Measurements from ENCODE around the gene SPAG5. TPM values are rescaled to one million over a fixed set of nuclear protein-coding genes. Genes with fewer than 3 reads are reported as not detected.

The SPAG5 gene
- total and polyA plus RNA-seq, 4 donors, result 10.6 to 41.8 (median 12.8) TPM

DNA sequence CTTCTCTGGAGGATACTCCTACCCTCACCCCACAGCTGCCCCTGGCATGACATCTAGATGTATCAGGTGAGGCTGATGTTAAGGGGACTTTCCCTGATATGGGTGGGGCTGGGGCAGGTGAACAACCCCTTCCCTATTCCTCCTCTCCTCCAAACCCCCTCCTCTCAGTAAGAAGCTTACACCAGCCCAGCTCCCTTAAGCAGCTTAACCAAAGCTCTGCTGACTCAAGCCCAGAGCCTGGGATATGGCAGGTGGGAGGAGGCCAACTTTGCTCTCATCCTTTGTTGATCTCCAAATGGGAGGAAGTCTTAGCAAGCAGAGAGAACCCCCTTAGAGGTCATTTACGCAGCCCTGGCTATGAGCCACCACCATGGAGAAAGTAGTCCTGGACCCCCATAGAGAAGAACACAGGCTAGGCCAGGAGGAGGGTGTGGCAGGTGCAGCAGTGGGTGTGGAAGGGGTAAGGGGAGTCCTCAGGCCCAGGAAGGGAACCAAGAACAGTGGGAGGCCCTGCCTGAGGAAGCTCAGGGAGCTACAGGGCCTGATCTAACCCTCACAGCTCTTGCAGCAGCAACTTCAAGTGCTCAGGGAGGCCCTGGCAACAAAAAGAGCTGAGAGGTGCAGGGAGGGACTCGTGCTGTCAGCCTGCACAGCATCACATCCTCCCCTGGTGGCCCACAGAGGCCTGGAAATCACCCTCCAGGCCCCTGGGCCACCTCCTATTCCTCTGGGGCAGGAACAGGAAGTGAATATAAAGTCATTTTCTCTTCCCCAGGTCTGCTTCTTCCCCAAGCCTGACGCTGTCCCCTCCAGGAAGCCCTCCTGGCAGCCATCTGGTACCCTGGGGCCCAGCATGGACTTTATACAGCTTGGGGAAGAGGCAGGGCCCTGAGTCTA is 49.3 kb downstream of the SPAG5 start (continued):
- no peak for TF ChIP-seq FOXA1 (IDR thresholded peaks at IDR 0.05)
- TF ChIP-seq, protein P1, sequence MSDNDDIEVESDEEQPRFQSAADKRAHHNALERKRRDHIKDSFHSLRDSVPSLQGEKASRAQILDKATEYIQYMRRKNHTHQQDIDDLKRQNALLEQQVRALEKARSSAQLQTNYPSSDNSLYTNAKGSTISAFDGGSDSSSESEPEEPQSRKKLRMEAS (IDR thresholded peaks at IDR 0.05), result no peak
- TF ChIP-seq FOXA2 (IDR thresholded peaks at IDR 0.05), result no peak
- TF ChIP-seq GABPA (IDR thresholded peaks at IDR 0.05 in 1 of 2, conservative IDR thresholded peaks at IDR 0.05 in 1 of 2), result no peak
- no peak for TF ChIP-seq EGR1 (IDR thresholded peaks at IDR 0.05; ENCODE audit: low read depth in 2 of 2)
- TF ChIP-seq SP1 (IDR thresholded peaks at IDR 0.05), result no peak
- TF ChIP-seq YY1 (IDR thresholded peaks at IDR 0.05), result no peak

DNA sequence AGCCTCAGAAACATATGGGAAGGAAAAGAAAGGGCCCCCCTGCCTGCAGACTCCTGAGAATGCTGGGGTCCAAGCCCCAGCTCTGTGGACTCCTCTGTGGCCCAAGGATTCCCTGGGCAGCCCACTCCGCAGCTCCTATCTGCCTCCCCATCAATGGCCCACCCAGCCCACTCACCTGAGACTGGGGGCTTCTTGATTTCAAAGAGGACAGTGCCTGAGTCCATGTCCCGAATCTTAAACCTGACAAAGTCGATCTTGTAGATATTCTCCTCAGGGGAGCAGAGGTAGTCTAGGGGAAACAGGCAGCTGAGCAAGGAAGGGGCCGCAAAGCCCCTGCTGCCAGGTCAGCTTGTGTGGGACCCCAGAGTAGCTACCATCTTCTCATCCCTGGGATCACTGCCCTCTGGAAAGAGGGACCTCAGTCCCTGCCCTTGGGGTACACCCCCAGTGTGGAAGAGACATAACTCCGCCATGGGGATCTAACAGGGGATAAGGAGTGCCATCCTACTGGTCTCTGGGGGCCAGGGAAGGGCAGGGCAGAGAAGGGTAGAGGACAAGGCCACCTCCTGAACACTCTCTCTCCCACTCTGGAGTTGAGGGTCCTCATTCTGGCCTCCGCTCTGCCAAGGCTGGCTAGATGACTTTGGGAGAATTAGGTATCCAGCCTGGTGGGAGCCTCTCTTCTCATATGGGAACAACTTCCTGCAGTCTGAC is 50.3 kb downstream of the SPAG5 start:
- Histone ChIP-seq H3K9ac (ENCODE audit: low read depth in 1 of 2, low read length in 2 of 2) (no peak overlapping the region), H3K4me3 (ENCODE audit: low read depth in 1 of 3, low read length in 3 of 3) (no peak overlapping the region), H3K27ac (ENCODE audit: low read depth in 1 of 2, low read length in 2 of 2) (no peak overlapping the region), H3K27me3 (ENCODE audit: control insufficient read depth in 4 of 4, insufficient read depth in 4 of 4, low read length in 3 of 4) (no peaks in the 10 kb centered on the region), H3K4me1 (ENCODE audit: control insufficient read depth in 4 of 4, insufficient read depth in 4 of 4, low read length in 3 of 4) (peaks cover 3 to 20% (median 15%) of the 10 kb centered on the region in 4 donors), H3K9me3 (ENCODE audit: control insufficient read depth in 4 of 4, low read length in 3 of 4) (no peaks in the 10 kb centered on the region), H3K36me3 (ENCODE audit: control insufficient read depth in 4 of 4, insufficient read depth in 3 of 4, low read depth in 1 of 4, low read length in 3 of 4) (peaks cover 0 to 6% (median 2%) of the 10 kb centered on the region in 4 donors)
- TF ChIP-seq, protein P1 (IDR thresholded peaks at IDR 0.05), result no peak
- TF ChIP-seq HNF4G (IDR thresholded peaks at IDR 0.05) (no peak), RAD21 (IDR thresholded peaks at IDR 0.05) (no peak), HNF4A (conservative IDR thresholded peaks at IDR 0.05) (no peak), RXRA (IDR thresholded peaks at IDR 0.05) (no peak), TAF1 (conservative IDR thresholded peaks at IDR 0.05) (no peak), FOXA2 (IDR thresholded peaks at IDR 0.05) (no peak), GABPA (IDR thresholded peaks at IDR 0.05 in 1 of 2, conservative IDR thresholded peaks at IDR 0.05 in 1 of 2) (no peak), JUND (IDR thresholded peaks at IDR 0.05) (no peak), YY1 (IDR thresholded peaks at IDR 0.05) (no peak), SP1 (IDR thresholded peaks at IDR 0.05) (no peak), EGR1 (IDR thresholded peaks at IDR 0.05; ENCODE audit: low read depth in 2 of 2) (no peak), FOXA1 (IDR thresholded peaks at IDR 0.05) (no peak)
- TF ChIP-seq, protein P2, sequence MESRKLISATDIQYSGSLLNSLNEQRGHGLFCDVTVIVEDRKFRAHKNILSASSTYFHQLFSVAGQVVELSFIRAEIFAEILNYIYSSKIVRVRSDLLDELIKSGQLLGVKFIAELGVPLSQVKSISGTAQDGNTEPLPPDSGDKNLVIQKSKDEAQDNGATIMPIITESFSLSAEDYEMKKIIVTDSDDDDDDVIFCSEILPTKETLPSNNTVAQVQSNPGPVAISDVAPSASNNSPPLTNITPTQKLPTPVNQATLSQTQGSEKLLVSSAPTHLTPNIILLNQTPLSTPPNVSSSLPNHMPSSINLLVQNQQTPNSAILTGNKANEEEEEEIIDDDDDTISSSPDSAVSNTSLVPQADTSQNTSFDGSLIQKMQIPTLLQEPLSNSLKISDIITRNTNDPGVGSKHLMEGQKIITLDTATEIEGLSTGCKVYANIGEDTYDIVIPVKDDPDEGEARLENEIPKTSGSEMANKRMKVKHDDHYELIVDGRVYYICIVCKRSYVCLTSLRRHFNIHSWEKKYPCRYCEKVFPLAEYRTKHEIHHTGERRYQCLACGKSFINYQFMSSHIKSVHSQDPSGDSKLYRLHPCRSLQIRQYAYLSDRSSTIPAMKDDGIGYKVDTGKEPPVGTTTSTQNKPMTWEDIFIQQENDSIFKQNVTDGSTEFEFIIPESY (IDR thresholded peaks at IDR 0.05), result no peak
- TF ChIP-seq, protein P3, sequence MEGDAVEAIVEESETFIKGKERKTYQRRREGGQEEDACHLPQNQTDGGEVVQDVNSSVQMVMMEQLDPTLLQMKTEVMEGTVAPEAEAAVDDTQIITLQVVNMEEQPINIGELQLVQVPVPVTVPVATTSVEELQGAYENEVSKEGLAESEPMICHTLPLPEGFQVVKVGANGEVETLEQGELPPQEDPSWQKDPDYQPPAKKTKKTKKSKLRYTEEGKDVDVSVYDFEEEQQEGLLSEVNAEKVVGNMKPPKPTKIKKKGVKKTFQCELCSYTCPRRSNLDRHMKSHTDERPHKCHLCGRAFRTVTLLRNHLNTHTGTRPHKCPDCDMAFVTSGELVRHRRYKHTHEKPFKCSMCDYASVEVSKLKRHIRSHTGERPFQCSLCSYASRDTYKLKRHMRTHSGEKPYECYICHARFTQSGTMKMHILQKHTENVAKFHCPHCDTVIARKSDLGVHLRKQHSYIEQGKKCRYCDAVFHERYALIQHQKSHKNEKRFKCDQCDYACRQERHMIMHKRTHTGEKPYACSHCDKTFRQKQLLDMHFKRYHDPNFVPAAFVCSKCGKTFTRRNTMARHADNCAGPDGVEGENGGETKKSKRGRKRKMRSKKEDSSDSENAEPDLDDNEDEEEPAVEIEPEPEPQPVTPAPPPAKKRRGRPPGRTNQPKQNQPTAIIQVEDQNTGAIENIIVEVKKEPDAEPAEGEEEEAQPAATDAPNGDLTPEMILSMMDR (IDR thresholded peaks at IDR 0.05; ENCODE audit: low read depth, low read length, missing input control), result no peak
- TF ChIP-seq, protein P4, sequence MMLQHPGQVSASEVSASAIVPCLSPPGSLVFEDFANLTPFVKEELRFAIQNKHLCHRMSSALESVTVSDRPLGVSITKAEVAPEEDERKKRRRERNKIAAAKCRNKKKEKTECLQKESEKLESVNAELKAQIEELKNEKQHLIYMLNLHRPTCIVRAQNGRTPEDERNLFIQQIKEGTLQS (IDR thresholded peaks at IDR 0.05), result no peak
- TF ChIP-seq, protein P5, sequence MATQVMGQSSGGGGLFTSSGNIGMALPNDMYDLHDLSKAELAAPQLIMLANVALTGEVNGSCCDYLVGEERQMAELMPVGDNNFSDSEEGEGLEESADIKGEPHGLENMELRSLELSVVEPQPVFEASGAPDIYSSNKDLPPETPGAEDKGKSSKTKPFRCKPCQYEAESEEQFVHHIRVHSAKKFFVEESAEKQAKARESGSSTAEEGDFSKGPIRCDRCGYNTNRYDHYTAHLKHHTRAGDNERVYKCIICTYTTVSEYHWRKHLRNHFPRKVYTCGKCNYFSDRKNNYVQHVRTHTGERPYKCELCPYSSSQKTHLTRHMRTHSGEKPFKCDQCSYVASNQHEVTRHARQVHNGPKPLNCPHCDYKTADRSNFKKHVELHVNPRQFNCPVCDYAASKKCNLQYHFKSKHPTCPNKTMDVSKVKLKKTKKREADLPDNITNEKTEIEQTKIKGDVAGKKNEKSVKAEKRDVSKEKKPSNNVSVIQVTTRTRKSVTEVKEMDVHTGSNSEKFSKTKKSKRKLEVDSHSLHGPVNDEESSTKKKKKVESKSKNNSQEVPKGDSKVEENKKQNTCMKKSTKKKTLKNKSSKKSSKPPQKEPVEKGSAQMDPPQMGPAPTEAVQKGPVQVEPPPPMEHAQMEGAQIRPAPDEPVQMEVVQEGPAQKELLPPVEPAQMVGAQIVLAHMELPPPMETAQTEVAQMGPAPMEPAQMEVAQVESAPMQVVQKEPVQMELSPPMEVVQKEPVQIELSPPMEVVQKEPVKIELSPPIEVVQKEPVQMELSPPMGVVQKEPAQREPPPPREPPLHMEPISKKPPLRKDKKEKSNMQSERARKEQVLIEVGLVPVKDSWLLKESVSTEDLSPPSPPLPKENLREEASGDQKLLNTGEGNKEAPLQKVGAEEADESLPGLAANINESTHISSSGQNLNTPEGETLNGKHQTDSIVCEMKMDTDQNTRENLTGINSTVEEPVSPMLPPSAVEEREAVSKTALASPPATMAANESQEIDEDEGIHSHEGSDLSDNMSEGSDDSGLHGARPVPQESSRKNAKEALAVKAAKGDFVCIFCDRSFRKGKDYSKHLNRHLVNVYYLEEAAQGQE (IDR thresholded peaks at IDR 0.05), result no peak
- DNase-seq (ENCODE audit: low spot score), result no peak
- WGBS, result 90% methylated on average over 6 of the region's 6 CpGs

All from liver (tissue), 9 donors.